Activated naive CD4-positive, alpha-beta T cell (primary cell): ENCODE data around the gene CES1.
"Not testable (repeated sequence)": the region's sequence is repeated elsewhere in the genome, so short reads cannot be mapped to it uniquely, and the experiment has no call there.

Experiments used
- DNase-seq, 4 experiments: peaks; one replicate each; lab custom pipeline; 2025; lab: John Stamatoyannopoulos, UW

The CES1 gene

GRCh38 chr16:55832773-55833691, at the start of gene CES1:
TSS of gene CES1 (minus strand) at chr16:55833096. CDS start at chr16:55833055, 41 bp downstream.
- no peak for DNase-seq

- DNase-seq = no peak
These were observed 44.0 kb upstream of the CES1 start for GRCh38 chr16:55876854-55877253.

GRCh38 chr16:55875273-55875672, 42.4 kb upstream of the CES1 start, which contains the start of gene CES5A:
TSS of gene CES5A (minus strand) at chr16:55875373. CDS start at chr16:55875221, 152 bp downstream.
- DNase-seq = no peak

GRCh38 chr16:55873122-55873521, 40.2 kb upstream of the CES1 start:
- no peak for DNase-seq

- DNase-seq = no peak
These were observed 39.2 kb upstream of the CES1 start for GRCh38 chr16:55872130-55872529.

GRCh38 chr16:55871411-55872038, 38.6 kb upstream of the CES1 start:
- DNase-seq = no peak

- no peak for DNase-seq
These were observed 36.1 kb upstream of the CES1 start for GRCh38 chr16:55868980-55869379.

- no peak for DNase-seq
These were observed 35.2 kb upstream of the CES1 start for GRCh38 chr16:55868137-55868536.

GRCh38 chr16:55861288-55861687, 28.4 kb upstream of the CES1 start:
- no peak for DNase-seq

- not testable (repeated sequence) for DNase-seq
These were observed 24.8 kb upstream of the CES1 start for GRCh38 chr16:55857650-55858049.

GRCh38 chr16:55856950-55857349, 24.1 kb upstream of the CES1 start:
- no peak for DNase-seq

- no peak for DNase-seq
These were observed 20.2 kb upstream of the CES1 start for GRCh38 chr16:55853114-55853513.

GRCh38 chr16:55849536-55849935, 16.6 kb upstream of the CES1 start:
- DNase-seq = no peak

- no peak for DNase-seq
These were observed 13.9 kb upstream of the CES1 start for GRCh38 chr16:55846598-55847346.

GRCh38 chr16:55843105-55843395, 10.2 kb upstream of the CES1 start:
- DNase-seq = no peak

- DNase-seq = no peak
These were observed 9.6 kb upstream of the CES1 start for GRCh38 chr16:55842369-55843104.

GRCh38 chr16:55839115-55839514, 6.2 kb upstream of the CES1 start:
- no peak for DNase-seq

GRCh38 chr16:55836158-55836611, 3.3 kb upstream of the CES1 start:
- no peak for DNase-seq

- DNase-seq = no peak
These were observed 2.7 kb upstream of the CES1 start for GRCh38 chr16:55835581-55835980.

- not testable (repeated sequence) for DNase-seq
These were observed 2.3 kb upstream of the CES1 start for GRCh38 chr16:55835173-55835572.

- DNase-seq = no peak
These were observed 1.2 kb upstream of the CES1 start for GRCh38 chr16:55834049-55834448.

- no peak for DNase-seq
These were observed 497 bp downstream of the CES1 start for GRCh38 chr16:55832425-55832772.
